Upper lobe of left lung (tissue), 4 donors: ENCODE results near the gene KIAA1755.

ENCODE experiments used
- CTCF ChIP-seq, 6 experiments: fragments of 450-650 bp in 4 of 6; fragments of 200-600 bp in 2 of 6; sonication (generic) in 2 of 6; IDR thresholded peaks; one replicate each; pipeline ENCODE4 v1.5.1; 2016 to 2019; ENCODE audit warnings: antibody characterized with exemption in 6 of 6
- EP300 ChIP-seq, 4 donors: sonication (generic); formaldehyde crosslinking; IDR thresholded peaks; one replicate each; pipeline ENCODE4 v1.5.1; 2017; ENCODE audit warnings: antibody characterized with exemption in 4 of 4, control low read depth in 2 of 4
- POLR2A ChIP-seq, 4 donors: fragments of 450-650 bp; IDR thresholded peaks; one replicate each; pipeline ENCODE4 v1.5.1; 2016 to 2017; ENCODE audit warnings: antibody characterized with exemption in 4 of 4, mild to moderate bottlenecking in 2 of 4
- POLR2AphosphoS5 ChIP-seq, 2 donors: sonication (generic); formaldehyde crosslinking; IDR thresholded peaks; one replicate each; pipeline ENCODE4 v1.5.1; 2017; ENCODE audit warnings: antibody characterized with exemption in 2 of 2

- TF ChIP-seq CTCF (IDR thresholded peaks at IDR 0.05) (no peak), EP300 (IDR thresholded peaks at IDR 0.05) (no peak), POLR2A (IDR thresholded peaks at IDR 0.05) (no peak), POLR2AphosphoS5 (IDR thresholded peaks at IDR 0.05) (no peak)
Observed at GRCh38 chr20:38171675-38172043, 88.9 kb downstream of the KIAA1755 start.
